ENCODE data around the gene TNFAIP8L3. TPM values are rescaled to one million over a fixed set of nuclear protein-coding genes. Genes with fewer than 3 reads are reported as not detected.
A peak's percentile ranks its signal among the peaks of the same experiment; 100 is the strongest.
"Not testable (repeated sequence)": the region's sequence is repeated elsewhere in the genome, so short reads cannot be mapped to it uniquely, and the experiment has no call there.

Gene TNFAIP8L3
- total and polyA plus RNA-seq, 9 of the 15 experiments (the other 6 are each of a cell fraction or from before 2014, with no cell fraction given), result 0.13 TPM; not detected in 8

GRCh38 chr15:51037474-51037873 is 57.2 kb downstream of the TNFAIP8L3 start (continued):
- TF ChIP-seq NR2C2 (CRISPR knock-in tag; IDR thresholded peaks at IDR 0.05), result not testable (repeated sequence)
- peak; percentile 38; the same call in 1 of the 2 replicates for TF ChIP-seq NR2C2 (tag; IDR thresholded peaks at IDR 0.05)
- peak; percentile 92 for TF ChIP-seq TAF7 (tag; IDR thresholded peaks at IDR 0.05)
- TF ChIP-seq SUPT5H (IDR thresholded peaks at IDR 0.05), result peak; percentile 69
- TF ChIP-seq FOXK2 (conservative IDR thresholded peaks at IDR 0.05 in 1 of 2, IDR thresholded peaks at IDR 0.05 in 1 of 2; ENCODE audit: low read depth in 2 of 2), result peak in 1 of 2 experiments; percentile 36; a peak in 1 of 4 replicates
- peak in 1 of 2 experiments; percentile 26; a peak in 1 of 4 replicates for TF ChIP-seq MLLT1 (IDR thresholded peaks at IDR 0.05)
- TF ChIP-seq MGA (IDR thresholded peaks at IDR 0.05), result peak; percentile 35
- TF ChIP-seq ZEB2 (IDR thresholded peaks at IDR 0.05), result peak; percentile 70
- 0 out of 2 replicates have a peak, but pooled peaks have one; percentile 35 for TF ChIP-seq SOX6 (IDR thresholded peaks at IDR 0.05)
- peak; percentile 79 for TF ChIP-seq POLR2A (conservative IDR thresholded peaks at IDR 0.05)
- peak in 1 of 2 experiments; percentile 45 for TF ChIP-seq AFF1 (IDR thresholded peaks at IDR 0.05; ENCODE audit: low read depth in 1 of 2, partially characterized antibody in 2 of 2)
- peak; percentile 38 for TF ChIP-seq PHF20 (IDR thresholded peaks at IDR 0.05; ENCODE audit: partially characterized antibody)
- TF ChIP-seq L3MBTL2 (IDR thresholded peaks at IDR 0.05), result 0 out of 2 replicates have a peak, but pooled peaks have one; percentile 22

Measured in K562 (cell line).